ENCODE results near the gene SND1. TPM values are rescaled to one million over a fixed set of nuclear protein-coding genes. Genes with fewer than 3 reads are reported as not detected.

Gene SND1
- total and polyA plus RNA-seq, 2 donors (not counting 1 experiment from before 2014, with no cell fraction given), result 44.4 to 165 TPM

DNA sequence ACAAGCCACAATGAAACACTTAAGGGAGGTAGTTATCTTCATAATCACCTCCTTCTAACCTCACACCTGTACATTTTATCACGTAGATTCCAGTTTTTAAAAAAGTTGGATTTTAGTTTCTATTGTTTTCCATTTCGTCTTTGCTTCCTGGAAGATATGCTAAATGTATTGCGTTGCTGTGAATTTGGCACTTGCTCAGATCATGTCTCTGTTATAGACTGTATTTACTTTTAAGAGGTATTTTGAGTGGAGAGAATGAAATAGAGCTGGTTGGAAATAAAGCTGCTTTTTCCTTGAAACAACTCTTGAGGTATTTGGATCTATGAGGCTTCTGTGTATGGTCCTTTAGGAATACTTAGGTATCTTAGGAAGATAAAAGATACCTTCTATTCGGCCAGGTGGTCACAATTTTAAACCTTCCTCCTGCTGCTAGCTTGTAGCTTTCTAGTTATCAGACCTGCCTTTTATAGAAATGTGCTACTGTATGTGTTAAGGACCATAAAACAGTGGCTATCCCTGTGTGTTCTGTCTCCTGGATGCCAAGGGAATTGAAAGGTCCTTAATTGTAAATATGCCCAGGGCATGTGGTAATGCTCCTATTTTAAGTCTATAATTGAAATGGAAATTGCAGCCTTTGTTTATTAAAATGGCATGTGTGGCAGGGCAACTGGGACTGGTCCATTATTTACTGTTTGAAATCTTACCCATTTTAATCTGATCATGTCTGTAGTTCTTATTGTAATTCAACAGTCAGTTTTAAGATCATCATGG lies 147.7 kb downstream of the SND1 start:
- Histone ChIP-seq H3K9ac (ENCODE audit: low read length) (no peak overlapping the region), H3K4me1 (ENCODE audit: control insufficient read depth in 2 of 2, insufficient read depth in 2 of 2, low read length in 2 of 2) (no peaks in the 10 kb centered on the region), H3K4me3 (ENCODE audit: control extremely low read depth in 1 of 5, extremely low read depth in 1 of 5, insufficient read depth in 1 of 5, low read depth in 2 of 5, low read length in 4 of 5) (no peak overlapping the region), H3K27ac (ENCODE audit: low read length in 2 of 2) (no peak overlapping the region), H3K27me3 (replicated peaks in 1 of 4; ENCODE audit: control extremely low read depth in 1 of 4, control insufficient read depth in 3 of 4, insufficient read depth in 4 of 4, low read length in 3 of 4) (no peaks in the 10 kb centered on the region), H3K79me2 (ENCODE audit: control insufficient read depth, insufficient read depth, low read length) (peaks cover 49% of the 10 kb centered on the region), H4K20me1 (ENCODE audit: control insufficient read depth, insufficient read depth, low read length, poor library complexity, severe bottlenecking) (peaks cover 22% of the 10 kb centered on the region), H2AFZ (ENCODE audit: insufficient read depth, low read depth, low read length, poor library complexity, severe bottlenecking) (no peak overlapping the region), H3K4me2 (replicated peaks; ENCODE audit: low read depth, low read length, poor library complexity, severe bottlenecking) (no peak overlapping the region), H3K36me3 (replicated peaks in 1 of 2; ENCODE audit: control extremely low read depth in 1 of 2, control insufficient read depth in 1 of 2, extremely low read depth in 1 of 2, insufficient read depth in 2 of 2, low read length in 1 of 2) (peaks cover 0 to 1% of the 10 kb centered on the region in 2 experiments), H3K9me3 (ENCODE audit: control extremely low read depth in 1 of 3, control insufficient read depth in 2 of 3, insufficient read depth in 1 of 3, low read length in 2 of 3) (no peaks in the 10 kb centered on the region)
- Mint-ChIP-seq H3K4me1 (peaks cover 6% of the 10 kb centered on the region), H3K27me3 (no peaks in the 10 kb centered on the region), H3K27ac (no peak overlapping the region), H3K4me3 (no peak overlapping the region), H3K9me3 (ENCODE audit: insufficient read depth) (no peaks in the 10 kb centered on the region)
- ATAC-seq (ENCODE audit: low read depth) (no peak), DNase-seq (no peak)
- ChIA-PET POLR2A (no interaction called here), CTCF (interaction anchor here (0.8 kb wide), 1 partner anchor 9 kb away, joined by 3 read pairs; no protein-coding TSS in a partner anchor)
- 100% methylated on average over 2 of the region's 4 CpGs for WGBS (ENCODE audit: insufficient coverage)
- TF ChIP-seq, protein P1, sequence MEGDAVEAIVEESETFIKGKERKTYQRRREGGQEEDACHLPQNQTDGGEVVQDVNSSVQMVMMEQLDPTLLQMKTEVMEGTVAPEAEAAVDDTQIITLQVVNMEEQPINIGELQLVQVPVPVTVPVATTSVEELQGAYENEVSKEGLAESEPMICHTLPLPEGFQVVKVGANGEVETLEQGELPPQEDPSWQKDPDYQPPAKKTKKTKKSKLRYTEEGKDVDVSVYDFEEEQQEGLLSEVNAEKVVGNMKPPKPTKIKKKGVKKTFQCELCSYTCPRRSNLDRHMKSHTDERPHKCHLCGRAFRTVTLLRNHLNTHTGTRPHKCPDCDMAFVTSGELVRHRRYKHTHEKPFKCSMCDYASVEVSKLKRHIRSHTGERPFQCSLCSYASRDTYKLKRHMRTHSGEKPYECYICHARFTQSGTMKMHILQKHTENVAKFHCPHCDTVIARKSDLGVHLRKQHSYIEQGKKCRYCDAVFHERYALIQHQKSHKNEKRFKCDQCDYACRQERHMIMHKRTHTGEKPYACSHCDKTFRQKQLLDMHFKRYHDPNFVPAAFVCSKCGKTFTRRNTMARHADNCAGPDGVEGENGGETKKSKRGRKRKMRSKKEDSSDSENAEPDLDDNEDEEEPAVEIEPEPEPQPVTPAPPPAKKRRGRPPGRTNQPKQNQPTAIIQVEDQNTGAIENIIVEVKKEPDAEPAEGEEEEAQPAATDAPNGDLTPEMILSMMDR (IDR thresholded peaks at IDR 0.05), result no peak
- no peak for TF ChIP-seq EZH2 (IDR thresholded peaks at IDR 0.05; ENCODE audit: borderline replicate concordance, insufficient read depth, low read depth, low read length, poor library complexity, severe bottlenecking)
- intact Hi-C loops (cut with micrococcal nuclease), result no loop called here

DNA sequence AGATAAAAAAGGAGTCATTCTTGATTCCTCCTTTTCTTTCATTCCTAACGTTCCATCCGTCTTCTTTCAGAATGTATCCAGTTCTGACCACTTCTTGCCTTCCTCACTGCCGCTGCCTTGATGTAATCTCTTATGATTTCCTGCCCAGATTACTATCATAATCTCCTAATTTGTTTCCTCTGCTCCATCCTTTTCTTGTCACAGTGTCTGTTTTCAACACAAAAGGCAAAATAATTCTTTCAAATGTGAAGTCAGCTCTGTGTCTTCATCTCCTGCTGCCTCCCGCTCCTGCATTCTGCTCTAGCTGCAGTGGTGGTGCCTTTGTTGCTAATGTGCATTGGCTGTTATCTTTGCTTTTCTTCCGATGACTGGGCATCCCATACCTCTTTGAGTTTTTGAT lies 150.9 kb downstream of the SND1 start:
- H3K27ac Mint-ChIP-seq, result no peak overlapping the region
- H3K9me3 Mint-ChIP-seq (ENCODE audit: insufficient read depth), result no peaks in the 10 kb centered on the region
- Histone ChIP-seq H3K27me3 (replicated peaks in 1 of 4; ENCODE audit: control extremely low read depth in 1 of 4, control insufficient read depth in 3 of 4, insufficient read depth in 4 of 4, low read length in 3 of 4) (no peaks in the 10 kb centered on the region), H4K20me1 (ENCODE audit: control insufficient read depth, insufficient read depth, low read length, poor library complexity, severe bottlenecking) (peaks cover 19% of the 10 kb centered on the region), H3K27ac (ENCODE audit: low read length in 2 of 2) (no peak overlapping the region), H3K4me3 (ENCODE audit: control extremely low read depth in 1 of 5, extremely low read depth in 1 of 5, insufficient read depth in 1 of 5, low read depth in 2 of 5, low read length in 4 of 5) (no peak overlapping the region), H3K79me2 (ENCODE audit: control insufficient read depth, insufficient read depth, low read length) (peaks cover 36% of the 10 kb centered on the region), H3K4me1 (ENCODE audit: control insufficient read depth in 2 of 2, insufficient read depth in 2 of 2, low read length in 2 of 2) (no peaks in the 10 kb centered on the region), H3K36me3 (replicated peaks in 1 of 2; ENCODE audit: control extremely low read depth in 1 of 2, control insufficient read depth in 1 of 2, extremely low read depth in 1 of 2, insufficient read depth in 2 of 2, low read length in 1 of 2) (peaks cover 2 to 3% of the 10 kb centered on the region in 2 experiments), H3K9ac (ENCODE audit: low read length) (no peak overlapping the region), H2AFZ (ENCODE audit: insufficient read depth, low read depth, low read length, poor library complexity, severe bottlenecking) (no peak overlapping the region), H3K4me2 (replicated peaks; ENCODE audit: low read depth, low read length, poor library complexity, severe bottlenecking) (no peak overlapping the region), H3K9me3 (ENCODE audit: control extremely low read depth in 1 of 3, control insufficient read depth in 2 of 3, insufficient read depth in 1 of 3, low read length in 2 of 3) (no peaks in the 10 kb centered on the region)
- H3K4me1 Mint-ChIP-seq, result peaks cover 4% of the 10 kb centered on the region
- ChIA-PET POLR2A (no interaction called here), CTCF (interaction anchor here (1.4 kb wide), 1 partner anchor 406 kb away, joined by 4 read pairs; no protein-coding TSS in a partner anchor)
- no peak for DNase-seq
- no peak for TF ChIP-seq EZH2 (IDR thresholded peaks at IDR 0.05; ENCODE audit: borderline replicate concordance, insufficient read depth, low read depth, low read length, poor library complexity, severe bottlenecking)
- TF ChIP-seq, protein P1 (IDR thresholded peaks at IDR 0.05), result no peak
- no peak for ATAC-seq (ENCODE audit: low read depth)
- no peak overlapping the region for H3K4me3 Mint-ChIP-seq
- no peaks in the 10 kb centered on the region for H3K27me3 Mint-ChIP-seq
- 96% methylated on average over 4 of the region's 5 CpGs for WGBS (ENCODE audit: insufficient coverage)
- intact Hi-C loops (cut with micrococcal nuclease), result no loop called here

Data from B cell (primary cell).